SK-N-SH (cell line): ENCODE data around the gene BABAM2. TPM values are rescaled to one million over a fixed set of nuclear protein-coding genes. Genes with fewer than 3 reads are reported as not detected.

Experiments used
- CTCF ChIA-PET: fragments of 300-600, 350-600 bp; formaldehyde crosslinking; extraction: SDS; loops from one replicate; lab custom pipeline; 2021; lab: Yijun Ruan, JAX
- POLR2A ChIA-PET: fragments of 350-600 bp; sonication (Branson Sonifier 250); formaldehyde crosslinking; extraction: SDS; loops from one replicate; lab custom pipeline; 2020; ENCODE audit warnings: antibody characterized with exemption, inconsistent platforms; lab: Yijun Ruan, JAX
- DNase-seq: peaks from one replicate; pipeline ENCODE4 v3.0.0; 2012
- H2AFZ ChIP-seq: fragments of 200-600 bp; sonication (generic); 2 replicates; pipeline ENCODE4 v1.8.1; 2016; ENCODE audit warnings: antibody characterized with exemption, mild to moderate bottlenecking, low read depth
- H3F3A ChIP-seq: fragments of 200-600 bp; sonication (generic); replicated peaks from 2 replicates; pipeline ENCODE3; 2016; ENCODE audit warnings: antibody characterized with exemption, mild to moderate bottlenecking; ENCODE audit not compliant: insufficient read depth
- H3K27ac ChIP-seq, 2 experiments: fragments of 200-500 bp in 1 of 2; fragments of 200-600 bp in 1 of 2; sonication (Bioruptor generic) in 1 of 2; sonication (generic), shearing (Covaris generic) in 1 of 2; 2 replicates each; pipeline versions ENCODE4 v1.5.1 to v1.6.1; 2014 to 2016; ENCODE audit warnings: low read depth in 2 of 2, inconsistent platforms in 1 of 2, low read length in 1 of 2, mild to moderate bottlenecking in 1 of 2, mixed read lengths in 1 of 2
- H3K27me3 ChIP-seq: fragments of 200-600 bp; sonication (generic), shearing (Covaris generic); 2 replicates; pipeline ENCODE4 v1.6.1; 2016; ENCODE audit warnings: mixed run types; ENCODE audit not compliant: insufficient read depth
- H3K36me3 ChIP-seq, 2 experiments: fragments of 200-500 bp in 1 of 2; fragments of 200-600 bp in 1 of 2; sonication (Bioruptor generic) in 1 of 2; sonication (generic) in 1 of 2; replicated peaks in 1 of 2; 2 replicates each; pipeline versions ENCODE3 to v1.5.1; 2014 to 2016; ENCODE audit warnings: low read length in 1 of 2, mild to moderate bottlenecking in 1 of 2; ENCODE audit not compliant: insufficient read depth in 2 of 2, control insufficient read depth in 1 of 2
- H3K4me1 ChIP-seq, 2 experiments: fragments of 200-500 bp in 1 of 2; fragments of 200-600 bp in 1 of 2; sonication (Bioruptor generic) in 1 of 2; sonication (generic), shearing (Covaris generic) in 1 of 2; 2 replicates each; pipeline versions ENCODE4 v1.5.1 to v1.6.1; 2014 to 2016; ENCODE audit warnings: low read depth in 1 of 2, low read length in 1 of 2, mixed run types in 1 of 2; ENCODE audit not compliant: insufficient read depth in 2 of 2, control insufficient read depth in 1 of 2
- H3K4me2 ChIP-seq: fragments of 200-600 bp; sonication (generic), shearing (Covaris generic); 2 replicates; pipeline ENCODE4 v1.6.1; 2017; ENCODE audit warnings: mixed run types
- H3K4me3 ChIP-seq, 2 experiments: fragments of 200-500 bp in 1 of 2; fragments of 200-600 bp in 1 of 2; sonication (Bioruptor generic) in 1 of 2; sonication (generic), shearing (Covaris generic) in 1 of 2; 2 replicates each; pipeline versions ENCODE4 v1.5.1 to v1.8.1; 2014 to 2016; ENCODE audit warnings: low read depth in 2 of 2, inconsistent platforms in 1 of 2, low read length in 1 of 2, mild to moderate bottlenecking in 1 of 2, mixed read lengths in 1 of 2, moderate library complexity in 1 of 2
- H3K79me2 ChIP-seq: fragments of 200-600 bp; sonication (generic); 2 replicates; pipeline ENCODE4 v1.8.1; 2017; ENCODE audit warnings: mild to moderate bottlenecking; ENCODE audit not compliant: insufficient read depth
- H3K9ac ChIP-seq: fragments of 200-600 bp; sonication (generic); 2 replicates; pipeline ENCODE4 v1.6.1; 2017; ENCODE audit warnings: mixed run types
- H3K9me2 ChIP-seq: fragments of 200-600 bp; sonication (generic); 2 replicates; pipeline ENCODE4 v1.6.1; 2017; ENCODE audit warnings: mixed run types
- H3K9me3 ChIP-seq: fragments of 200-600 bp; sonication (generic); 2 replicates; pipeline ENCODE4 v1.6.1; 2017; ENCODE audit warnings: mixed run types, mild to moderate bottlenecking, moderate library complexity
- H4K20me1 ChIP-seq: fragments of 200-600 bp; sonication (generic); 2 replicates; pipeline ENCODE4 v1.6.1; 2017; ENCODE audit warnings: mild to moderate bottlenecking, mixed run types; ENCODE audit not compliant: insufficient read depth
- CHD2 ChIP-seq: fragments of 150-350 bp; IDR thresholded peaks from 2 replicates; pipeline ENCODE4 v1.6.1; 2018; ENCODE audit warnings: low read length; ENCODE audit not compliant: partially characterized antibody
- EP300 ChIP-seq, 2 experiments: IDR thresholded peaks; 2 replicates each; pipeline versions ENCODE4 v1.4.0 to v1.6.1; 2012; ENCODE audit warnings: borderline replicate concordance in 1 of 2, low read depth in 1 of 2, low read length in 1 of 2
- FOXJ3 ChIP-seq: sonication (generic); formaldehyde crosslinking; IDR thresholded peaks from 2 replicates; pipeline ENCODE4 v1.5.1; 2020; ENCODE audit warnings: mild to moderate bottlenecking, missing genetic modification reagents
- FOXM1 ChIP-seq: IDR thresholded peaks from 2 replicates; pipeline ENCODE4 v1.4.0; 2012; ENCODE audit warnings: low read depth, mild to moderate bottlenecking
- GATA2 ChIP-seq: sonication (generic); formaldehyde crosslinking; IDR thresholded peaks from 2 replicates; pipeline ENCODE4 v1.5.0; 2020; ENCODE audit warnings: mild to moderate bottlenecking, missing genetic modification reagents
- MEF2A ChIP-seq: IDR thresholded peaks from 2 replicates; pipeline ENCODE4 v1.4.0; 2012; ENCODE audit warnings: low read depth, borderline replicate concordance
- MXI1 ChIP-seq: IDR thresholded peaks from 2 replicates; pipeline ENCODE4 v1.6.1; 2012; ENCODE audit warnings: mild to moderate bottlenecking, low read depth, low read length, improper control_type of control experiment
- RAD21 ChIP-seq: IDR thresholded peaks from 2 replicates; pipeline ENCODE4 v1.6.1; 2012; ENCODE audit warnings: mild to moderate bottlenecking, low read length
- RFX5 ChIP-seq: IDR thresholded peaks from 2 replicates; pipeline ENCODE4 v1.6.1; 2012; ENCODE audit warnings: mild to moderate bottlenecking, improper control_type of control experiment, low read length
- RXRA ChIP-seq: IDR thresholded peaks from 2 replicates; pipeline ENCODE4 v1.4.0; 2012; ENCODE audit warnings: low read depth, mild to moderate bottlenecking, borderline replicate concordance
- SMC3 ChIP-seq: IDR thresholded peaks from 2 replicates; pipeline ENCODE4 v1.6.1; 2012; ENCODE audit warnings: low read depth, low read length, improper control_type of control experiment
- TAF1 ChIP-seq: IDR thresholded peaks from 2 replicates; pipeline ENCODE4 v1.6.1; 2012; ENCODE audit warnings: low read depth, mild to moderate bottlenecking, low read length, moderate library complexity, borderline replicate concordance
- WGBS: methylation state at CpG from one replicate; pipeline ENCODE4 v1.1.6; 2017; ENCODE audit warnings: low lambda C conversion rate; 5-methylcytosine and 5-hydroxymethylcytosine counted together
- polyA plus RNA-seq, 3 experiments: library from polyadenylated mRNA; depleted of rRNA; stranded (reverse); fragments of >200 nt; gene quantifications; 2 replicates each; pipeline ENCODE4 v1.2.3, GENCODE V29; 2012
- TF ChIP-seq, protein P1 (sequence below): IDR thresholded peaks from 2 replicates; pipeline ENCODE4; 2012
- TF ChIP-seq, protein P2 (sequence below): fragments of 150-350 bp; IDR thresholded peaks from 2 replicates; pipeline ENCODE4 v1.6.1; 2017; ENCODE audit warnings: antibody characterized with exemption, low read length, low read depth, borderline replicate concordance
- TF ChIP-seq, protein P3 (sequence below): IDR thresholded peaks from 2 replicates; pipeline ENCODE4 v1.4.0; 2012; ENCODE audit warnings: low read depth, borderline replicate concordance

BABAM2 gene
- polyA plus RNA-seq, 1 of the 3 experiments (the other 2 are of a cell fraction): 34.0 TPM

GRCh38 chr2:28332696-28333095 is 442.2 kb downstream of the BABAM2 start:
- Histone ChIP-seq H3K36me3 (no peaks in the 10 kb centered on the region), H3K4me2 (no peak overlapping the region)

DNA sequence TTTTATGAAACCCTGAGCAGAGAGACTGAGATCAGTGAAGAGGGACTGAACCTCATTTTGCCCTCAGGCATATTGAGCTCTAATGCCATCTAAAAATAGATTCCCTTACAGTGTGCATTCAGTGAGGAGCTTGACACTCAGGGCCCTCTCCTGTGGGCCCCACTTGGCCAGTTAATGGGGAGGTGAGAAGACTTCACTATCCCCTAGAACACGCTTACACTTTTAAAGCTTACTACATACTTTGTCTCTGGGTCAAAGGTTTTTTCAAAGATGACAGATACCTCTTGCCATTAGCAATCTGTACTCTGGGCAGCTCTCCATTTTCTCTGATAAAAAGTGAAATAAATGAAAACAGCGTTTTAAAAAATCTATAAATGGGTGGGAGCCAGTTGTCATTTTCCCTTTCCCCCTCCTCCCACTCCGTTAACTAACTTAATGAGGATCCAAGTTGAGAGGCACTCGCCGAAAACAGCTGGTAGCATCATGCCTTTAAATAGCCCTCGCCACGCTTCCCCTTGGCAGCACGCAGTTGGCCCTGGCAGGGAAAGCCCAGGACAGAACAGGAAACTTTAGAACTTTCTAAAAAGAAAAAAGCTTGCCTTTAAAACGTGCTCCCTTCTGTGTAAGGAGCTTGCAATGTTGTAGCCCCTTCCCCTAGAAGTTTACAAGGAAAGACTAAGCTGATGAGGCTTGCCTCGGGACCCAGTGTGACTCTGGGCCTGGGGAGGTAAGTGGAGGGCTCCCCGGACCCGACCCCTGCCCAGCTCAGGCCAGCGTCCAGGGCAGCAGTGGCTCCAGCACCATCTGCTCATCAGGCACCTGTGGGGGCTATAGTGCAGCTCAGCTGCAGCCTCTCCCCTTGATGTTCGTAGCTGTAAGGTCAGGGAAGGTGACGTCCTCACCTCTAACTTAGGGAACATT is 443.3 kb downstream of the BABAM2 start:
- no peak for DNase-seq
- TF ChIP-seq GATA2 (CRISPR knock-in tag) (no peak), EP300 (IDR thresholded peaks at IDR 0.05; ENCODE audit: borderline replicate concordance in 1 of 2, low read depth in 1 of 2, low read length in 1 of 2) (0 out of 4 replicates have a peak, but pooled peaks of 1 of the 2 experiments have one; percentile 6), MXI1 (0 out of 2 replicates have a peak, but pooled peaks have one; percentile 21)
- Histone ChIP-seq H3K4me1 (peaks cover 0 to 24% of the 10 kb centered on the region in 2 experiments; a peak in 2 of 4 replicates), H3K4me3 (no peak overlapping the region), H3K4me2 (no peak overlapping the region), H3K9ac (no peak overlapping the region), H3K36me3 (no peaks in the 10 kb centered on the region), H3K79me2 (no peaks in the 10 kb centered on the region), H3K27ac (peak overlapping the region in 1 of 2 experiments; percentile 47; a peak in 2 of 4 replicates), H3K27me3 (no peaks in the 10 kb centered on the region), H3F3A (no peaks in the 10 kb centered on the region), H3K9me3 (no peaks in the 10 kb centered on the region), H2AFZ (no peak overlapping the region), H3K9me2 (no peaks in the 10 kb centered on the region), H4K20me1 (no peaks in the 10 kb centered on the region)
- CTCF ChIA-PET: interaction anchor here (0.6 to 2.1 kb wide), 8 partner anchors 8 to 650 kb away, joined by 3 to 6 read pairs (median 4); partner anchors contain the start of gene FOSL2
- POLR2A ChIA-PET: no interaction called here
- WGBS: 85% methylated on average over 14 of the region's 15 CpGs

More at GRCh38 chr2:28332696-28333095, 442.2 kb downstream of the BABAM2 start:
- no peak overlapping the region for H3K4me3 ChIP-seq
- H2AFZ ChIP-seq: no peak overlapping the region
- H3K27me3 ChIP-seq: no peaks in the 10 kb centered on the region
- H3K9ac ChIP-seq: no peak overlapping the region
- H3K9me2 ChIP-seq: no peaks in the 10 kb centered on the region
- H4K20me1 ChIP-seq: no peaks in the 10 kb centered on the region
- TF ChIP-seq, protein P1, sequence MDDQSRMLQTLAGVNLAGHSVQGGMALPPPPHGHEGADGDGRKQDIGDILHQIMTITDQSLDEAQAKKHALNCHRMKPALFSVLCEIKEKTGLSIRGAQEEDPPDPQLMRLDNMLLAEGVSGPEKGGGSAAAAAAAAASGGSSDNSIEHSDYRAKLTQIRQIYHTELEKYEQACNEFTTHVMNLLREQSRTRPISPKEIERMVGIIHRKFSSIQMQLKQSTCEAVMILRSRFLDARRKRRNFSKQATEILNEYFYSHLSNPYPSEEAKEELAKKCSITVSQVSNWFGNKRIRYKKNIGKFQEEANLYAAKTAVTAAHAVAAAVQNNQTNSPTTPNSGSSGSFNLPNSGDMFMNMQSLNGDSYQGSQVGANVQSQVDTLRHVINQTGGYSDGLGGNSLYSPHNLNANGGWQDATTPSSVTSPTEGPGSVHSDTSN: no peak
- no peaks in the 10 kb centered on the region for H3K79me2 ChIP-seq
- H3F3A ChIP-seq: no peaks in the 10 kb centered on the region
- peaks cover 0 to 34% of the 10 kb centered on the region in 2 experiments; a peak in 2 of 4 replicates for H3K4me1 ChIP-seq
- WGBS: 96% methylated on average over 8 of the region's 8 CpGs
- no peaks in the 10 kb centered on the region for H3K9me3 ChIP-seq
- DNase-seq: no peak
- H3K27ac ChIP-seq: no peak overlapping the region
- ChIA-PET POLR2A (no interaction called here), CTCF (interaction anchor here (1.1 to 2.0 kb wide), 3 partner anchors 9 to 60 kb away, joined by 3 to 5 read pairs (median 4); partner anchors contain the start of gene FOSL2)

DNA sequence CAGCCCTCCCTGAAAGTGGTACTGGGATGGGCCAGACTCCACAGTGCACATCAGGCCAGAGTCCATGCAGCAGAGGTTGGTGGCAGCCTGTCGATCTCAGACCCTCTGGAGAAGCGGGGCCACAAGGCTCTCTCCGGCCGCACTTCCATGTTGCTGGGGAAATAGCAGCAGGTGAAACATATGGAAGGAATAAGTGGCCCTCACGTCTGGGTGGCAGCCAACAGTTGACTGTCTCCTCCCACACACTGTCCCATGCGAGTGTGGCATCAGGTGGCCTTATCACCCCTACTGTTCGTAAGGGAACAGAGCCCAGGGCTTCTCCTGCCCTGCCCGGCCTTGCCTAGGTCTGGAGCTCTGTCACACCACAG is 444.0 kb downstream of the BABAM2 start:
- no peak overlapping the region for H3K9ac ChIP-seq
- H3K79me2 ChIP-seq: no peaks in the 10 kb centered on the region
- CTCF ChIA-PET: interaction anchor here (1.1 to 2.1 kb wide), 5 partner anchors 8 to 651 kb away, joined by 3 to 6 read pairs (median 5); partner anchors contain the start of gene FOSL2
- H2AFZ ChIP-seq: no peak overlapping the region
- no peaks in the 10 kb centered on the region for H4K20me1 ChIP-seq
- H3K9me2 ChIP-seq: no peaks in the 10 kb centered on the region
- 90% methylated on average over 5 of the region's 8 CpGs for WGBS
- peaks cover 0 to 28% of the 10 kb centered on the region in 2 experiments; a peak in 2 of 4 replicates for H3K4me1 ChIP-seq
- H3K9me3 ChIP-seq: no peaks in the 10 kb centered on the region
- no peaks in the 10 kb centered on the region for H3F3A ChIP-seq
- H3K4me2 ChIP-seq: no peak overlapping the region
- no peaks in the 10 kb centered on the region for H3K27me3 ChIP-seq
- no peaks in the 10 kb centered on the region for H3K36me3 ChIP-seq
- DNase-seq: peak; percentile 63
- no peak overlapping the region for H3K4me3 ChIP-seq
- POLR2A ChIA-PET: no interaction called here
- H3K27ac ChIP-seq: peak overlapping the region in 1 of 2 experiments; percentile 47; a peak in 1 of 4 replicates
- TF ChIP-seq FOXJ3: no peak
- TF ChIP-seq, protein P2, sequence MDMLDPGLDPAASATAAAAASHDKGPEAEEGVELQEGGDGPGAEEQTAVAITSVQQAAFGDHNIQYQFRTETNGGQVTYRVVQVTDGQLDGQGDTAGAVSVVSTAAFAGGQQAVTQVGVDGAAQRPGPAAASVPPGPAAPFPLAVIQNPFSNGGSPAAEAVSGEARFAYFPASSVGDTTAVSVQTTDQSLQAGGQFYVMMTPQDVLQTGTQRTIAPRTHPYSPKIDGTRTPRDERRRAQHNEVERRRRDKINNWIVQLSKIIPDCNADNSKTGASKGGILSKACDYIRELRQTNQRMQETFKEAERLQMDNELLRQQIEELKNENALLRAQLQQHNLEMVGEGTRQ: no peak
- TF ChIP-seq RFX5: no peak; the same call in 1 of the 2 replicates
- peak; percentile 14; the same call in 1 of the 2 replicates for TF ChIP-seq RAD21
- no peak for TF ChIP-seq GATA2 (CRISPR knock-in tag)
- TF ChIP-seq, protein P3, sequence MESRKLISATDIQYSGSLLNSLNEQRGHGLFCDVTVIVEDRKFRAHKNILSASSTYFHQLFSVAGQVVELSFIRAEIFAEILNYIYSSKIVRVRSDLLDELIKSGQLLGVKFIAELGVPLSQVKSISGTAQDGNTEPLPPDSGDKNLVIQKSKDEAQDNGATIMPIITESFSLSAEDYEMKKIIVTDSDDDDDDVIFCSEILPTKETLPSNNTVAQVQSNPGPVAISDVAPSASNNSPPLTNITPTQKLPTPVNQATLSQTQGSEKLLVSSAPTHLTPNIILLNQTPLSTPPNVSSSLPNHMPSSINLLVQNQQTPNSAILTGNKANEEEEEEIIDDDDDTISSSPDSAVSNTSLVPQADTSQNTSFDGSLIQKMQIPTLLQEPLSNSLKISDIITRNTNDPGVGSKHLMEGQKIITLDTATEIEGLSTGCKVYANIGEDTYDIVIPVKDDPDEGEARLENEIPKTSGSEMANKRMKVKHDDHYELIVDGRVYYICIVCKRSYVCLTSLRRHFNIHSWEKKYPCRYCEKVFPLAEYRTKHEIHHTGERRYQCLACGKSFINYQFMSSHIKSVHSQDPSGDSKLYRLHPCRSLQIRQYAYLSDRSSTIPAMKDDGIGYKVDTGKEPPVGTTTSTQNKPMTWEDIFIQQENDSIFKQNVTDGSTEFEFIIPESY: no peak
- peak; percentile 40 for TF ChIP-seq CHD2
- no peak for TF ChIP-seq TAF1
- TF ChIP-seq MEF2A: no peak
- no peak for TF ChIP-seq RXRA
- no peak for TF ChIP-seq MXI1
- TF ChIP-seq SMC3: no peak
- no peak for TF ChIP-seq FOXM1
